A673 (cell line): Measurements from ENCODE around the gene CTNNBL1. TPM values are rescaled to one million over a fixed set of nuclear protein-coding genes. Genes with fewer than 3 reads are reported as not detected.

Experiments
- BruUV-seq: library from RNA; stranded (reverse); fragments of 400-500 nt; replicated peaks from 2 replicates; lab custom pipeline; 2021; lab: Mats Ljungman, UMichigan
- CTCF ChIA-PET: fragments of 300-600 bp; sonication (Branson Sonifier 250); formaldehyde crosslinking; loops from one replicate; lab custom pipeline; 2022; ENCODE audit warnings: antibody characterized with exemption; lab: Charles Lee
- POLR2A ChIA-PET: fragments of 300-600 bp; sonication (Branson Sonifier 250); formaldehyde crosslinking; loops from one replicate; lab custom pipeline; 2022; ENCODE audit warnings: antibody characterized with exemption; ENCODE audit not compliant: low non-redundant PET; lab: Charles Lee
- DNase-seq: peaks from one replicate; pipeline ENCODE4 v3.0.0-alpha.2; 2015; ENCODE audit warnings: low spot score
- H3K27ac ChIP-seq: fragments of 200-600 bp; sonication (generic); 2 replicates; pipeline ENCODE4 v1.5.1; 2016; ENCODE audit warnings: mixed run types, low read depth, mild to moderate bottlenecking, mixed read lengths, antibody characterized with exemption, low read length; ENCODE audit not compliant: poor library complexity, severe bottlenecking
- H3K27me3 ChIP-seq: fragments of 200-600 bp; sonication (generic); replicated peaks from 2 replicates; pipeline ENCODE4 v1.6.1; 2017; ENCODE audit warnings: mixed run types, low read depth, mild to moderate bottlenecking, mixed read lengths, antibody characterized with exemption, low read length; ENCODE audit not compliant: insufficient read depth, poor library complexity
- H3K36me3 ChIP-seq: fragments of 200-600 bp; sonication (generic); 2 replicates; pipeline ENCODE4 v1.6.1; 2016; ENCODE audit warnings: mixed run types, mild to moderate bottlenecking, mixed read lengths, antibody characterized with exemption, low read length; ENCODE audit not compliant: insufficient read depth, poor library complexity, severe bottlenecking
- H3K4me1 ChIP-seq: fragments of 200-600 bp; sonication (generic); 2 replicates; pipeline ENCODE4 v1.6.1; 2017; ENCODE audit warnings: mixed run types, mild to moderate bottlenecking, mixed read lengths, antibody characterized with exemption, low read length; ENCODE audit not compliant: insufficient read depth, poor library complexity, severe bottlenecking
- H3K4me3 ChIP-seq: fragments of 200-600 bp; sonication (generic); 2 replicates; pipeline ENCODE4 v1.5.1; 2016; ENCODE audit warnings: low read depth, mixed run types, mild to moderate bottlenecking, mixed read lengths, low read length; ENCODE audit not compliant: poor library complexity, severe bottlenecking
- H3K9me3 ChIP-seq: fragments of 200-600 bp; sonication (generic); 2 replicates; pipeline ENCODE4 v1.6.1; 2016; ENCODE audit warnings: mixed run types, low read depth, mild to moderate bottlenecking, mixed read lengths, antibody characterized with exemption, low read length; ENCODE audit not compliant: poor library complexity, severe bottlenecking
- EZH2 ChIP-seq: fragments of 200-600 bp; sonication (generic); IDR thresholded peaks from 2 replicates; pipeline ENCODE4 v1.6.1; 2017; ENCODE audit warnings: borderline replicate concordance, low read depth, mild to moderate bottlenecking, mixed read lengths, antibody characterized with exemption, low read length; ENCODE audit not compliant: poor library complexity, severe bottlenecking
- intact Hi-C: fragments of 100-400 bp; cut with micrococcal nuclease; formaldehyde crosslinking; loops from one replicate; pipeline ENCODE4 v1.10.0; 2022; ENCODE audit not compliant: unreplicated experiment
- total RNA-seq: library from RNA; stranded (reverse); gene quantifications from 2 replicates; pipeline ENCODE4 v1.2.3, GENCODE V29; 2021
- TF ChIP-seq, protein P1 (sequence below): fragments of 300-800, 200-600 bp; sonication (generic); conservative IDR thresholded peaks from 2 replicates; pipeline ENCODE4 v1.5.1; 2017; ENCODE audit warnings: low read depth, mild to moderate bottlenecking, antibody characterized with exemption, low read length, moderate library complexity, mixed read lengths

CTNNBL1 gene
- total RNA-seq, 1 experiment from 2014 or later, result 88.5 TPM

GRCh38 chr20:37736132-37736531, 42.3 kb downstream of the CTNNBL1 start:
- Histone ChIP-seq H3K27ac (no peak overlapping the region), H3K4me1 (peaks cover 7% of the 10 kb centered on the region), H3K9me3 (no peaks in the 10 kb centered on the region), H3K4me3 (no peak overlapping the region), H3K27me3 (no peaks in the 10 kb centered on the region), H3K36me3 (peaks cover 13% of the 10 kb centered on the region)
- TF ChIP-seq EZH2, result no peak
- TF ChIP-seq, protein P1, sequence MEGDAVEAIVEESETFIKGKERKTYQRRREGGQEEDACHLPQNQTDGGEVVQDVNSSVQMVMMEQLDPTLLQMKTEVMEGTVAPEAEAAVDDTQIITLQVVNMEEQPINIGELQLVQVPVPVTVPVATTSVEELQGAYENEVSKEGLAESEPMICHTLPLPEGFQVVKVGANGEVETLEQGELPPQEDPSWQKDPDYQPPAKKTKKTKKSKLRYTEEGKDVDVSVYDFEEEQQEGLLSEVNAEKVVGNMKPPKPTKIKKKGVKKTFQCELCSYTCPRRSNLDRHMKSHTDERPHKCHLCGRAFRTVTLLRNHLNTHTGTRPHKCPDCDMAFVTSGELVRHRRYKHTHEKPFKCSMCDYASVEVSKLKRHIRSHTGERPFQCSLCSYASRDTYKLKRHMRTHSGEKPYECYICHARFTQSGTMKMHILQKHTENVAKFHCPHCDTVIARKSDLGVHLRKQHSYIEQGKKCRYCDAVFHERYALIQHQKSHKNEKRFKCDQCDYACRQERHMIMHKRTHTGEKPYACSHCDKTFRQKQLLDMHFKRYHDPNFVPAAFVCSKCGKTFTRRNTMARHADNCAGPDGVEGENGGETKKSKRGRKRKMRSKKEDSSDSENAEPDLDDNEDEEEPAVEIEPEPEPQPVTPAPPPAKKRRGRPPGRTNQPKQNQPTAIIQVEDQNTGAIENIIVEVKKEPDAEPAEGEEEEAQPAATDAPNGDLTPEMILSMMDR, result no peak
- CTCF ChIA-PET, result no interaction called here
- no TSS peak for BruUV-seq
- POLR2A ChIA-PET, result no interaction called here
- intact Hi-C loops, result no loop called here
- no peak for DNase-seq

GRCh38 chr20:37737826-37738420, 44.1 kb downstream of the CTNNBL1 start:
- no peak for TF ChIP-seq EZH2
- TF ChIP-seq, protein P1, result no peak
- CTCF ChIA-PET, result no interaction called here
- no peak overlapping the region for H3K4me3 ChIP-seq
- H3K27me3 ChIP-seq, result no peaks in the 10 kb centered on the region
- POLR2A ChIA-PET, result no interaction called here
- peaks cover 7% of the 10 kb centered on the region for H3K4me1 ChIP-seq
- H3K27ac ChIP-seq, result no peak overlapping the region
- DNase-seq, result no peak
- peaks cover 13% of the 10 kb centered on the region for H3K36me3 ChIP-seq
- H3K9me3 ChIP-seq, result no peaks in the 10 kb centered on the region
- intact Hi-C loops, result no loop called here
- BruUV-seq, result no TSS peak

DNA sequence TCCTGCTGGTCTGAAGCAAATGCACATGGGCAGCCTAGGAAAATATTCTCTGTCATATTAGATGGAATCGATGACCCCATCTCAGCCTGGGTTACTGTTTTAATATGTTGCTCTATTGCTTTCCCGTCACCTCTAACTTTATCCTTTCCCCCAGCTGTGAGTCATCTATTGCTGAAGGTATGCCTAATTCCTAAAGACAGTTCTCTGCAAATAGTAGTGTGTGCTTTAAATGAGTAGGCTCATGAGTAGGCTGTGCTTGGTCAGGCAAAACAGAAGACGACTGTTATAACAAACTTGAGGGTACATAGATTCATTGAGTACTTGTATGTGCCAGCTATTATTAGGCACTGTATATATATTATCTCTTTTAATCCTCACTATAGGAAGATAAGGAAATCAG, 47.2 kb downstream of the CTNNBL1 start:
- TF ChIP-seq, protein P1, result no peak
- TF ChIP-seq EZH2, result no peak
- Histone ChIP-seq H3K9me3 (no peaks in the 10 kb centered on the region), H3K4me3 (no peak overlapping the region), H3K4me1 (no peaks in the 10 kb centered on the region), H3K27ac (no peak overlapping the region), H3K27me3 (no peaks in the 10 kb centered on the region), H3K36me3 (peaks cover 13% of the 10 kb centered on the region)
- BruUV-seq, result no TSS peak
- POLR2A ChIA-PET, result no interaction called here
- no peak for DNase-seq
- intact Hi-C loops, result no loop called here
- CTCF ChIA-PET, result no interaction called here
